Naive thymus-derived CD4-positive, alpha-beta T cell (primary cell): ENCODE data around the gene PRRT1. TPM values are rescaled to one million over a fixed set of nuclear protein-coding genes. Genes with fewer than 3 reads are reported as not detected.
"Not testable (repeated sequence)": the region's sequence is repeated elsewhere in the genome, so short reads cannot be mapped to it uniquely, and the experiment has no call there.

Experiments used
- ATAC-seq: fragments of 150-1000 bp; cut with Tn5 transposase; 2 replicates; pipeline ENCODE4 v1.10.0; 2021; ENCODE audit warnings: mild to moderate bottlenecking, moderate library complexity
- CTCF ChIA-PET: fragments of 350-600 bp; sonication (Branson Sonifier 250); formaldehyde crosslinking; loops from one replicate; lab custom pipeline; 2021; ENCODE audit warnings: antibody characterized with exemption; lab: Charles Lee
- POLR2A ChIA-PET: fragments of 350-600 bp; sonication (Branson Sonifier 250); formaldehyde crosslinking; loops from one replicate; lab custom pipeline; 2021; ENCODE audit warnings: antibody characterized with exemption, inconsistent platforms; lab: Charles Lee
- DNase-seq, 9 donors: peaks; one replicate each; pipeline versions ENCODE4 v3.0.0 to v3.0.0-alpha.2; 2020 to 2022; ENCODE audit warnings: mixed read lengths in 1 of 9
- H3K27ac ChIP-seq: one replicate; pipeline ENCODE4 v1.7.0; 2013; ENCODE audit warnings: mild to moderate bottlenecking, low read depth, low read length, moderate library complexity
- H3K27me3 ChIP-seq, 2 donors: one replicate each; pipeline ENCODE4 v1.7.0; 2013; ENCODE audit warnings: low read length in 2 of 2, mild to moderate bottlenecking in 2 of 2, moderate library complexity in 2 of 2; ENCODE audit not compliant: control insufficient read depth in 2 of 2, insufficient read depth in 2 of 2
- H3K36me3 ChIP-seq, 3 experiments: 1 replicate in 2 of 3; 2 replicates in 1 of 3; pipeline ENCODE4 v1.7.0; 2013; ENCODE audit warnings: low read length in 3 of 3, mild to moderate bottlenecking in 3 of 3, moderate library complexity in 1 of 3; ENCODE audit not compliant: insufficient read depth in 3 of 3, control insufficient read depth in 2 of 3
- H3K4me1 ChIP-seq, 2 donors: one replicate each; pipeline ENCODE4 v1.7.0; 2013; ENCODE audit warnings: low read length in 2 of 2, mild to moderate bottlenecking in 2 of 2, moderate library complexity in 1 of 2; ENCODE audit not compliant: control insufficient read depth in 2 of 2, insufficient read depth in 2 of 2
- H3K4me3 ChIP-seq: 2 replicates; pipeline ENCODE4 v1.7.0; 2013; ENCODE audit warnings: mild to moderate bottlenecking, low read length
- H3K9me3 ChIP-seq, 3 experiments: 1 replicate in 2 of 3; 2 replicates in 1 of 3; pipeline ENCODE4 v1.7.0; 2013; ENCODE audit warnings: low read length in 3 of 3; ENCODE audit not compliant: control insufficient read depth in 2 of 3
- H3K27ac Mint-ChIP-seq, 9 donors: one replicate each; pipeline ENCODE4 v1.8.0; 2020 to 2022; ENCODE audit warnings: mixed read lengths in 9 of 9, mild to moderate bottlenecking in 8 of 9, moderate library complexity in 5 of 9, inconsistent platforms in 2 of 9
- H3K27me3 Mint-ChIP-seq, 5 donors: one replicate each; pipeline ENCODE4 v1.8.0; 2021 to 2022; ENCODE audit warnings: mixed read lengths in 5 of 5, mild to moderate bottlenecking in 1 of 5
- H3K36me3 Mint-ChIP-seq, 5 donors: one replicate each; pipeline ENCODE4 v1.8.0; 2020 to 2022; ENCODE audit warnings: mixed read lengths in 5 of 5, mild to moderate bottlenecking in 3 of 5, inconsistent platforms in 1 of 5
- H3K4me1 Mint-ChIP-seq, 7 donors: one replicate each; pipeline ENCODE4 v1.8.0; 2020 to 2022; ENCODE audit warnings: mixed read lengths in 7 of 7, mild to moderate bottlenecking in 3 of 7, inconsistent platforms in 1 of 7
- H3K4me3 Mint-ChIP-seq, 10 donors: one replicate each; pipeline ENCODE4 v1.8.0; 2020 to 2022; ENCODE audit warnings: mild to moderate bottlenecking in 10 of 10, mixed read lengths in 10 of 10, moderate library complexity in 6 of 10, inconsistent platforms in 2 of 10
- H3K9me3 Mint-ChIP-seq, 11 donors: one replicate each; pipeline ENCODE4 v1.8.0; 2020 to 2022; ENCODE audit warnings: mixed read lengths in 11 of 11, mild to moderate bottlenecking in 4 of 11, inconsistent platforms in 1 of 11, moderate library complexity in 1 of 11
- intact Hi-C, 2 donors: fragments of 100-400 bp; cut with micrococcal nuclease; formaldehyde crosslinking; loops; one replicate each; pipeline ENCODE4 v1.15.1; 2023
- polyA plus RNA-seq, 2 donors: library from polyadenylated mRNA; unstranded; fragments of 300-500 nt; fragmentation: Illumina TruSeq; gene quantifications; one replicate each; pipeline ENCODE4 v1.2.3, GENCODE V29; 2021
- total RNA-seq, 6 experiments: library from RNA in 5 of 6; stranded (reverse) in 5 of 6; gene quantifications; 1 replicate in 5 of 6; 2 replicates in 1 of 6; pipeline ENCODE4 v1.2.3 and lab custom pipeline; 2021 to 2026

Gene PRRT1
- total and polyA plus RNA-seq, 7 experiments from 2014 or later, result 0.31 to 7.4 (median 3.4) TPM

DNA sequence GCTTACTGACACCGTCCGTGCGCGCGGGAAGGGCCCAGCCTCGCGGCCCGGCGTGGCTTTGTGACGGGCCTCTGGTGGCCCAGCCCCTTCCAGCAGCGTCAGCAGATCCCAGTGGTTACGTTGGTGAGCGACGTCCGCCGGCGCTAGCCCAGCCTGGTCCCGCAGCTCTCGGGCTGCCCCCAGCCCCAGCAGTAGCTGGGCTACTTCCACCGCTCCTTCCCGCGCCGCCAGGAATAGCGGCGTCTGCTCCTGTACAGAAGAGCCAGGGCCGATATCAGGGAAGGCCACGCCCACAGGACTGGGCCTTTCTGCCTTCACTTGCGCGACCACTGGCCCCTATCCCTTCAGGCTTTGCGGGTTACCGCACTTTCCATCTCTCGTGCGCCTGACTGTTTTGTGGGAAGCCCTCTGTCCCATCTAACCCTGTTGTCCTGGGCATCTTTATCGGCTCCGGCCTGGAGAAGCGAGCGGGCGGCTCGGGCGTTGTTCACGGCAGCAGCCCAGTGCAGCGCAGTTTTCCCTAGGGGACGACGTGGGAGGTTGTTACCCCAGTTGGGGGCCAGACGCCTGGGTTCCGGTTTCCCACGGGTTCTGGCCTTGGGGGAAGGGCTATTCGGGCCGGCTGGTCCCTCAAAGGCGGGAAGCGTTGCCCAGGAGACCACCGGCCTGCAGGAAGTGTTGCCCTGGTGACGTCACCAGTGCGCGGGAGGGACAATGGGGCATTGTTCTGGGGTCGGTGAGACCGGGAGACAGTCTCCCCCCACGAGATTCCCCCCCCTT, 44.4 kb upstream of the PRRT1 start:
- intact Hi-C loops, result loop anchor here (1.0 to 10.0 kb wide), 22 partner anchors 18 to 1579 kb away; partner anchors contain the start of genes HSPA1B (in 2 of the 2), PPT2 (in 2 of the 2), PSMB8 (in 2 of the 2) and RNF5 (in 2 of the 2)
- H3K4me1 Mint-ChIP-seq, result peaks cover 24 to 38% (median 31%) of the 10 kb centered on the region in 7 donors

DNA sequence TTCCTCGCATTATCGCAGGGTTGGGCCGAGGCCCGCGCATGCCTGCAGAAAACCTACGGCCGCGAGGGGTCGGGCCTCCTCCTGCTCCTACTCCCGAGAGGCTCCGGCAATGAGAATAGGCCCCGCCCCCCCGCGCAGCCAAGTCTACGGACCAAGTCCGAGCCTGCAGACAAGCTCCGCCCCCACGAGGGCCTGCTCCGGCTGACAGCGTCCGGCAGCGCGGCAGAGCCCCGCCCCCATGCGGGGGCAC, 43.8 kb upstream of the PRRT1 start:
- H3K36me3 ChIP-seq, result peaks cover 0 to 18% (median 0%) of the 10 kb centered on the region in 3 experiments
- no peaks in the 10 kb centered on the region for H3K27me3 Mint-ChIP-seq
- ATAC-seq (peak; percentile 89), DNase-seq (peak; percentile 94 to 100 (median 98))
- peak overlapping the region; percentile 86 to 99 (median 97) for H3K27ac Mint-ChIP-seq
- intact Hi-C loops, result loop anchor here (1.0 to 10.0 kb wide), 22 partner anchors 17 to 1578 kb away; partner anchors contain the start of genes HSPA1B (in 2 of the 2), PPT2 (in 2 of the 2), PSMB8 (in 2 of the 2) and RNF5 (in 2 of the 2)
- peaks cover 20 to 29% of the 10 kb centered on the region in 2 donors for H3K4me1 ChIP-seq
- peak overlapping the region; percentile 92 to 99 (median 97) for H3K4me3 Mint-ChIP-seq
- H3K4me1 Mint-ChIP-seq, result peaks cover 24 to 40% (median 31%) of the 10 kb centered on the region in 7 donors
- peaks cover 7 to 18% (median 8%) of the 10 kb centered on the region in 5 donors for H3K36me3 Mint-ChIP-seq
- CTCF ChIA-PET, result interaction anchor here (0.7 to 1.9 kb wide), 7 partner anchors 11 to 68 kb away, joined by 3 to 9 read pairs (median 5); partner anchors contain the start of genes ATF6B and FKBPL
- H3K27ac ChIP-seq, result peak overlapping the region; percentile 97
- no peaks in the 10 kb centered on the region for H3K27me3 ChIP-seq
- no peaks in the 10 kb centered on the region for H3K9me3 Mint-ChIP-seq
- peak overlapping the region; percentile 98 for H3K4me3 ChIP-seq
- no peaks in the 10 kb centered on the region for H3K9me3 ChIP-seq
- POLR2A ChIA-PET, result interaction anchor here (0.5 to 10.6 kb wide), 17 partner anchors 8 to 777 kb away, joined by 3 to 259 read pairs (median 4); partner anchors contain the start of genes AGPAT1, ATF6B, FKBPL and RNF5

More for the DNA sequence above, 44.4 kb upstream of the PRRT1 start:
- Mint-ChIP-seq H3K27me3 (no peaks in the 10 kb centered on the region), H3K36me3 (peaks cover 5 to 15% (median 6%) of the 10 kb centered on the region in 5 donors), H3K4me3 (peak overlapping the region; percentile 92 to 99 (median 97)), H3K9me3 (no peaks in the 10 kb centered on the region), H3K27ac (peak overlapping the region; percentile 86 to 99 (median 97))
- DNase-seq (peak in 2 of 9 donors; percentile 60 to 66), ATAC-seq (no peak)
- Histone ChIP-seq H3K27ac (peak overlapping the region; percentile 97), H3K36me3 (peaks cover 0 to 16% (median 0%) of the 10 kb centered on the region in 3 experiments), H3K27me3 (no peaks in the 10 kb centered on the region), H3K4me1 (peaks cover 20 to 29% of the 10 kb centered on the region in 2 donors), H3K9me3 (no peaks in the 10 kb centered on the region), H3K4me3 (peak overlapping the region; percentile 98)
- CTCF ChIA-PET, result interaction anchor here (0.6 to 1.9 kb wide), 8 partner anchors 10 to 68 kb away, joined by 3 to 9 read pairs (median 4); partner anchors contain the start of genes ATF6B and FKBPL
- POLR2A ChIA-PET, result interaction anchor here (0.7 to 10.6 kb wide), 18 partner anchors 9 to 1201 kb away, joined by 3 to 259 read pairs (median 4); partner anchors contain the start of genes AGPAT1, ATF6B, FKBPL and RNF5

DNA sequence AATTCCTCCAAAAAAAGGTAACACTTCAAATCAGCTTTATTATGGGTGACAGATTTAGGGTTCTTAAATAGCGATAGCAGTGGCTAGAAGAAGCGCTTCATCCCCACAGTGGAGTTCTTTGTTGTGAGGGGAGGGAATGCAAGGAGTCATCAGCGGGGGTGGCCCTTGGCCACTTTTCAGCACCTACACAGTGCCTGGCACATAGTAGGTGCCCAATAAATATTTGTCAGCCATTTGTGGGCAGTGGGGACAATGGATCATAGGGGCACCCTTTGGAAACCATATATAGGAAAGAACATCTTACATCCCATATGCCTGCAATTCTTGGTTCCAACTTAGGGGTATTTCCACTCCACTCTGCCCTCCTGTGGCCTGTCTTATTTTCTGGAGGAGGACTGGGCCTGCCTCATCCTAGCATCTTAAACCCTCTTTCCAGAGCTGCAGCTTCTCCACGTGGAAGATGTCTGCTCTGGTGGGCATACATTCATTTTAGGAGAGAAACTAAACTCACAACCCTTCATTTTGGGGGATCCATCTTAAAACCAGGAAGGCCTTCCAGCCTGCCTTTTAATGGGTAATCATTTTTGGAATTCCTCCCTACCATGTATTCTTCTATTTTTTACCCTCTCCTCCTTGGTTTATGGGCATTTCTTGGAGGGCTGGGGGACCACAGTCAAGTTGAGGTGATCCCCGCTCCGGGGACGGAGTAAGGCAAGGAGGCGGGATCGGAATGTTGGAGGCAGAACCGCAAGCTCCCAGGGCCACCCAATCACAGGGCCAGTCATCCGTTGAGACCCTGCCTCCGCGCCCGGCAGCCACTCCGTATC, 43.3 kb upstream of the PRRT1 start:
- ChIA-PET POLR2A (interaction anchor here (0.5 to 10.6 kb wide), 18 partner anchors 8 to 777 kb away, joined by 3 to 259 read pairs (median 4); partner anchors contain the start of genes AGPAT1, ATF6B, FKBPL and RNF5), CTCF (interaction anchor here (0.9 to 1.9 kb wide), 11 partner anchors 11 to 67 kb away, joined by 3 to 9 read pairs (median 4); partner anchors contain the start of genes ATF6B and FKBPL)
- no peak for ATAC-seq

DNA sequence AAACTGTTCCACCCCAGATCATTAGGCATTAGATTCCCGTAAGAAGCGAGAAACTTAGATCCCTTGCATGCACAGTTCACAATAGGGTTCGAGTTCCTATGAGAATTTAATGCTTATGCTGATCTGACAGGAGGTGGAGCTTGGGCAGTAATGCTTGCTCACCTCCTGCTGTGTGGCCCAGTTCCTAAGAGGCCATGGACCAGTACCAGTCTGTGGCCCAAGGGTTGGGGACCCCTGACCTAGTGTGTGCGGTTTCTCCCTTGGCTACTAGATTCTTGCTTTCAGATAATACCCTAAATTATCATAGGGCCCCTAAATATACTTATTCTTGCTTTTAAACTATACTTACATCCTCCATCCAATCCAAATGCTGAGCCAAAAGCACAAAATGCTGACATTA, 42.6 kb upstream of the PRRT1 start:
- POLR2A ChIA-PET, result interaction anchor here (0.5 to 10.6 kb wide), 5 partner anchors 15 to 82 kb away, joined by 3 to 259 read pairs (median 9); partner anchors contain the start of genes AGPAT1, ATF6B, FKBPL and RNF5
- peak overlapping the region; percentile 86 to 100 (median 98) for H3K27ac Mint-ChIP-seq
- peaks cover 20 to 30% of the 10 kb centered on the region in 2 donors for H3K4me1 ChIP-seq
- no peaks in the 10 kb centered on the region for H3K27me3 ChIP-seq
- CTCF ChIA-PET, result interaction anchor here (0.9 to 1.9 kb wide), 7 partner anchors 15 to 66 kb away, joined by 3 to 9 read pairs (median 4); partner anchors contain the start of genes ATF6B and FKBPL
- H3K27ac ChIP-seq, result peak overlapping the region; percentile 97
- no peaks in the 10 kb centered on the region for H3K27me3 Mint-ChIP-seq
- ATAC-seq, result no peak
- DNase-seq, result no peak
- intact Hi-C loops, result loop anchor here (2.0 to 10.0 kb wide), 8 partner anchors 50 to 1220 kb away; partner anchors contain the start of genes B3GALT4 (in 1 of the 2), CUTA (in 1 of the 2), EHMT2 (in 1 of the 2) and HSPA1B (in 1 of the 2)
- H3K9me3 Mint-ChIP-seq, result no peaks in the 10 kb centered on the region
- no peaks in the 10 kb centered on the region for H3K9me3 ChIP-seq
- H3K4me1 Mint-ChIP-seq, result peaks cover 24 to 40% (median 31%) of the 10 kb centered on the region in 7 donors
- peaks cover 0 to 21% (median 0%) of the 10 kb centered on the region in 3 experiments for H3K36me3 ChIP-seq
- H3K4me3 ChIP-seq, result peak overlapping the region; percentile 94
- peak overlapping the region; percentile 92 to 100 (median 98) for H3K4me3 Mint-ChIP-seq
- peaks cover 7 to 24% (median 8%) of the 10 kb centered on the region in 5 donors for H3K36me3 Mint-ChIP-seq

More for the DNA sequence above, 43.3 kb upstream of the PRRT1 start:
- peak overlapping the region; percentile 89 to 99 (median 96) for H3K4me3 Mint-ChIP-seq
- Histone ChIP-seq H3K9me3 (no peaks in the 10 kb centered on the region), H3K4me3 (peak overlapping the region; percentile 98), H3K36me3 (peaks cover 0 to 18% (median 0%) of the 10 kb centered on the region in 3 experiments), H3K4me1 (peaks cover 20 to 29% of the 10 kb centered on the region in 2 donors), H3K27ac (peak overlapping the region; percentile 97), H3K27me3 (no peaks in the 10 kb centered on the region)
- no peaks in the 10 kb centered on the region for H3K27me3 Mint-ChIP-seq
- H3K4me1 Mint-ChIP-seq, result peaks cover 24 to 40% (median 31%) of the 10 kb centered on the region in 7 donors
- H3K9me3 Mint-ChIP-seq, result no peaks in the 10 kb centered on the region
- peak in 1 of 9 donors; percentile 48 for DNase-seq
- intact Hi-C loops, result loop anchor here (1.0 to 10.0 kb wide), 23 partner anchors 17 to 1578 kb away; partner anchors contain the start of genes EHMT2 (in 2 of the 2), HSPA1B (in 2 of the 2), PPT2 (in 2 of the 2) and PSMB8 (in 2 of the 2)
- peaks cover 7 to 23% (median 8%) of the 10 kb centered on the region in 5 donors for H3K36me3 Mint-ChIP-seq
- H3K27ac Mint-ChIP-seq, result peak overlapping the region; percentile 86 to 99 (median 97)

DNA sequence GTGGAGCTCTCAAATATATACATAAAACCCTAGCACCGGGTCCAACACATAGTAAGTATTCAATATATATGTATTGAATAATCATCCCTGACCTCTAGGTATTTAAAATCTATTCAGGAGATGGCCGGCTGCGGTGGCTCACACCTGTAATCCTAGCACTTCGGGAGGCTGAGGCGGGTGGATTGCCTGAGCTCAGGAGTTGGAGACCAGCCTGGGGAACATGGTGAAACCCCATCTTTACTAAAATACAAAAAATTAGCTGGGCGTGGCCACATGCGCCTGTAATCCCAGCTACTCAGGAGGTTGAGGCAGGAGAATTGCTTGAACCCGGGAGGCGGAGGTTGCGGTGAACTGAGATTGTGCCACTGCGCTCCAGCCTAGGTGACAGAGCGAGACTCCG, 41.4 kb upstream of the PRRT1 start:
- H3K9me3 Mint-ChIP-seq, ATAC-seq, H3K9me3 ChIP-seq, H3K27me3 ChIP-seq, H3K27me3 Mint-ChIP-seq, DNase-seq: not testable (repeated sequence)
- peak overlapping the region; percentile 84 to 100 (median 97) for H3K27ac Mint-ChIP-seq
- peak overlapping the region; percentile 92 to 100 (median 98) for H3K4me3 Mint-ChIP-seq
- peaks cover 36 to 53% (median 40%) of the 10 kb centered on the region in 7 donors for H3K4me1 Mint-ChIP-seq
- CTCF ChIA-PET, result interaction anchor here (0.6 to 1.6 kb wide), 8 partner anchors 10 to 1363 kb away, joined by 3 to 10 read pairs (median 4); partner anchors contain the start of gene FKBPL
- POLR2A ChIA-PET, result interaction anchor here (0.6 to 10.6 kb wide), 14 partner anchors 13 to 1462 kb away, joined by 3 to 259 read pairs (median 6); partner anchors contain the start of genes AGPAT1, ATF6B, BAG6 and BRD2
- Histone ChIP-seq H3K4me1 (peaks cover 27 to 39% of the 10 kb centered on the region in 2 donors), H3K27ac (peak overlapping the region; percentile 97), H3K36me3 (peaks cover 0 to 24% (median 0%) of the 10 kb centered on the region in 3 experiments), H3K4me3 (peak overlapping the region; percentile 94)
- peaks cover 7 to 32% (median 16%) of the 10 kb centered on the region in 5 donors for H3K36me3 Mint-ChIP-seq
- intact Hi-C loops, result loop anchor here (2.0 to 10.0 kb wide), 6 partner anchors 296 to 1222 kb away; partner anchors contain the start of genes B3GALT4 (in 1 of the 2), CUTA (in 1 of the 2), EHMT2 (in 1 of the 2) and HSPA1B (in 1 of the 2)
